ENCODE results near the gene FBN3.
"Not testable (repeated sequence)": the region's sequence is repeated elsewhere in the genome, so short reads cannot be mapped to it uniquely, and the experiment has no call there.

FBN3 gene

GRCh38 chr19:8046569-8047165 is 102.7 kb downstream of the FBN3 start:
- no peak for DNase-seq

DNA sequence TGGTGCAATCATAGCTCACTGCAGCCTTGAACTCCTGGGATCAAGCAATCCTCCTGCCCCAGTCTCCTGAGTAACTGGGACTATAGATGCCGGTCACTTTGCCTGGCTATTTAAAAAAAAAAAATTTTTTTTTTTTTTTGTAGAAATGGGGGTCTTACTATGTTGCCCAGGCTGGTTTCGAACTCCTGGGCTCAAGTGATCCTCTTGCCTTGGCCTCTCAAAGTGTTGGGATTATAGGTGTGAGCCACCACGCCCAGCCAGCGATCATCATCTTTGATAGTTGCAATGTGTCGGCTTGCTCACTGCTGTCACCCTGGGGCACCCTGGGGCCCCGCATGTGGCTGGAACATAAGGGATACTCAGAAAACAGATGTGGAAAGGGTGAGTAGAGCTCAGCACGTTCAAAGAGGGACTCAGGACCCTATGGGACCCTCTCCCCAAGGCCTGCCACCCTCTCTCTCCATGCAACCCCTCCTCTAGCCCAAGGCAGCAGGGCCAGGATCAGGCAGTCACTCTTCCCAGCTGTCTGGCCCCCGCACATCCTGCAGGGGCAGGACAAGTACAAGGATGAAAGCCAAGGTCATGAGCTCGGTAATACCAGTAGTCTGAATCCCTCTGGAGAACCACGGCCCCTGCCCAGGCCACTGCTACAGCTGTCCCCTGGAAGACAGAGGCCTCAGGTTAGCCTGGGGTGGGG is 103.4 kb downstream of the FBN3 start:
- DNase-seq: no peak

- DNase-seq: no peak
Measured at GRCh38 chr19:8044018-8044417, 105.4 kb downstream of the FBN3 start.

- no peak for DNase-seq
Measured at GRCh38 chr19:8042900-8043299, 106.5 kb downstream of the FBN3 start.

GRCh38 chr19:8041531-8041931 is 107.9 kb downstream of the FBN3 start:
- no peak for DNase-seq

DNA sequence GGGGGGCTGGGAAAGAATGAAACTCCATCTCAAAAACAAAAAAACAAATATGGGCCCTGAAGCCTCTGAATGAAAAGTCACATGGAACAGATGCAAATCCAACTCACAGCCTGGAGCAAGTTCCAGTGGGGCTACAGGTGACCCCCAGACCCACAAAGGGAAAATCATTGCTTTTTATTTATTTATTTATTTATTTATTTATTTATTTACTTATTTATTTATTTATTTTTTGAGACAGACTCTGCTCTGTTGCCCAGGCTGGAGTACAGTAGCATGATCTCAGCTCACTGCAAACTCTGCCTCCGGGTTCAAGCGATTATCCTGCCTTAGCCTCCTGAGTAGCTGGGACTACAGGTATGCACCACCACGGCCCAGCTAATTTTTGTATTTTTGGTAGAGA is 110.2 kb downstream of the FBN3 start:
- DNase-seq: no peak

DNA sequence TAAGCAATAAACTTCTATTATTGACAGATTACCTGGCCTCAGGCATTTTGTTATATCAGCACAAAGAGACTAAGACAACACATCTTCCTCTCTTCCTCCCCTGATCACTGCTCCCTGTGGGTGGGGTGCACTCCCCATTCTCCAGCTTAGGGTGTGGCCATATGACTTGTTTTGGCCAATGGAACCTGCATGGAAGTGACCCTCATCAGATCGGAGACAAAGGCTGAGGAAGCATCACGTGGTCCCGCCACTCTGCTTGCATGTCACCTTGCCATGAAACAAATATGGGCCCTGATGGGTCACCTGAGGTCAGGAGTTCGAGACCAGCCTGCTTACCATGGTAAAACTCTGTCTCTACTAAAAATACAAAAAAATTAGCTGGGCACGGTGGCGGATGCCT is 110.6 kb downstream of the FBN3 start:
- no peak for DNase-seq

DNA sequence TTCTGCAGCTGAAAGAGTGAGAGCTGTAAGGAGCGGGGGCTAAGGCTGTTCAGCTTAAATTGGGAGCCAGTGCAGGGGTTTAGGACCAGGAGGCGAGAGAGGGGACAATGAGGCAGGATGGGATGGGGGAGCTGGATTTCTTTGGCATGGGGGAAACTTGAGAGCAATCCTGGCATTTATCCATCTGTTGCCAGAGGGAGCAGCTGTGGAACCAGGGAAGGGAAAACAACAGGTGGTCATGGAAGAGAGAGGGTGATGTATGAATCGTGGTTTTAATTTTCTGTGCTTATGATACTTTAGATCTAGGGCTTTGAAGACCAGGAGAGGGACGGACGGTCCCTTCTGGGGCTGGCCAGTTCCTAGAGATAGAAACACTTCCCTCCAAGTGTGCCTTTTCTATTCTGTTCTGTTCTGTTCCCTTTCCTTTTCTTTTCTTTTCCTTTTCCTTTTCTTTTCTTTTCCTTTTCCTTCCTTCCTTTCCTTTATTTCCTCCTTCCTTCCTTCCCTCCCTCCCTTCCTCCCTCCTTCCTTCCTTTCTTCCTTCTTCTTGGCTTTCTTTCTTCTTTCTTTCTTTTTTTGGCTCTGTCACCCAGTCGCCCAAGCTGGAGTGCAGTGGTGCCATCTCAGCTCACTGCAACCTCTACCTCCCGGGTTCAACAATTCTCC is 112.8 kb downstream of the FBN3 start:
- no peak for DNase-seq

- DNase-seq: no peak
Measured at GRCh38 chr19:8034178-8034525, 115.2 kb downstream of the FBN3 start.

DNA sequence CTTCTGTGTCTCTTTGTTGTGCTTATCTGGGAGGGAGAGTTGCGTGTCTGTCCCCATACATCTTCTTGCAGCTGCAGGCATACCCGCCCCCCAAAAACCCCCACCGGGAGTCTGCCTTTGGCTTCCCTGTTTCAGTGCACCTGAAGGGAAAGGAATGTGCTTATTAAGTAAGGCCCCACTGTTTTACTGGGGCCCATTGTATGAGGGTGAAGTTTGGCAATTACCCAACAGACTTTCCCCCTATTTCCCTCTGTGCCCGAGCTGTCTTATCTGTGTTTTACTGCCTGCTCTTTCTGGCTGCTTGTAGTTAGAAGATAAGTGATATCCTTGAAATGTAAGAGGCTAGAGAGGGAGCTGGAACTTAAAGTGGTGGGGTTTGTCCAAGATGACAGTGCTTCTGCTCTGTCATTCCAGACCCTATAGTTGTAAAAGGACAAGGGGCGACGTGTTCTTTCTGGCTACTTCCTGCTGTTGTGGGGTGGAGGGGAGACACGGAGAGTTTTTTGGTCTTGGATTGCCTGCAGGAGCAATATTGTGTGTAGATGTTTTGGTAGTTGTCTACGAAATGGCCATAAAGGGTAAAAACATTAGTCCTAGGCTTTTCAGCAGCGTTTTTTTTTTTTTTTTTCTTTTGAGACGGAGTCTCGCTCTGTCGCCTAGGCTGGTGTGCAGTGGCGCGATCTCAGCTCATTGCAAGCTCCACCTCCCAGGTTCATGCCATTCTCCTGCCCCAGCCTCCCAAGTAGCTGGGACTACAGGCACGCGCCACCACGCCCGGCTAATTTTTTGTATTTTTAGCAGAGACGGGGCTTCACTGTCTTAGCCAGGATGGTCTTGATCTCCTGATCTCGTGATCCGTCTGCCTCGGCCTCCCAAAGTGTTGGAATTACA is 115.9 kb downstream of the FBN3 start:
- not testable (repeated sequence) for DNase-seq

DNA sequence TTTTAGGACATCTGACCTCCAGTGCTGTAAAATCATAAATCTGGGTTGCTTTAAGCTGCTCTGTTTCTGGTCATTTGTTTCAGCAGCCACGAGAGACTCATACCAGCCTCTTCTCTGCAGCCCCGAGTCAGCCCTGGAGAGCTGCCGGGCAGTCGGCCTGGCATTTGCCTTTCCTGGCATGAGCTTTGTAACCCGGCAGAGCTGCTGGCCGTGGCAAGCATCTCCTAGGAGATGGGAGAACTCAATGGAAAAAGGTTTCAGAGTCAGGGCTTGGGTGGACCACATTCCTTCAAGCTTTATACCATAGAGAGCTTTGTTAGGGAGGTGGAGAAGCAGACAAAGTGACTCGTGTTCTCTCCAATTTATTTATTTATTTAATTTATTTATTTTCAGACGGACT is 118.4 kb downstream of the FBN3 start:
- DNase-seq: no peak

DNA sequence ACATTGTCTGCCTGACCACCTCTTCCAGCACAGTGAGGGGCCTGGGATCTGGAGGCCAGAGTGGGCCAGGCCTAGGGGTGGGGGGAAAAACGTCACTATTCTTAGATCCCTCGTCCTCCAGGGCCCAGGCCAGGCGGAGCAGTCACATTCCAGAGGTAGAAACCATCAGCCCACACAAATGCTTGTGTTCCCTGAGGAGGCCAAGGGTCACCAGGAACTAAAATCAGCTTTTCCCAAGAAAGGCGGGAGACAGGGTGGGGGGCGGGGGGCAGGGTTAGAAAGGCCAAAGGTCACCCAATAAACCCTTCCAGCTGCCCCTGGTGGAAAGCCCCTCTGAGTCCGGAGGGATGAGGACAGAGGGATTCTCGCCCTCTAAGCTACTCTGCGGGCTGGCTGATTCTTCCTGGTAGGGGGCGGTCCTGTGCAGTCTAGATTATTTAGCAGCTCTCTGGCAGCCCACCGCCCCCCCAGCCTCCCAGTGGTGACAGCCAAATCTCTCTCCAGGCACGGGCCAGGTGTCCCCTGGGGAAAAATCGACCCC is 120.4 kb downstream of the FBN3 start:
- DNase-seq: no peak

DNA sequence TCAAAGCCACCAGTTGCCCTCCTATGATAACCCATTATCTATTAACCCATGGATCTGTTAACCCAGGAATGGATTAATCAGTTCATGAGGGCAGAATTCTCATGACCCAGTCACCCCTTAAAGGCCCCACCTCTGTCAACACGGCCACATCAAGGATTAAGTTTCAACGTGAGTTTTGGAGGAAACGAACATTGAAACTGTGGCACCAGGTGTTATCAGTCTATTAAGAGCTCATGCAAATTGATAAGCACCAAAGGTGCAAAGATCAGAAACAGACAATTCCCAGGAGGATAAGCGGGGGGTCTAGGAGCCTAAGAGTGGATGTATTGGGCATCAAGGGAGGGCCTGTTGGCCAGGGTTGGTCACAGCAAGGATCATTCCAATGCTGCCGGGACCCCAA is 124.1 kb downstream of the FBN3 start:
- DNase-seq: no peak

- not testable (repeated sequence) for DNase-seq
Measured at GRCh38 chr19:8024256-8024655, 125.1 kb downstream of the FBN3 start.

DNA sequence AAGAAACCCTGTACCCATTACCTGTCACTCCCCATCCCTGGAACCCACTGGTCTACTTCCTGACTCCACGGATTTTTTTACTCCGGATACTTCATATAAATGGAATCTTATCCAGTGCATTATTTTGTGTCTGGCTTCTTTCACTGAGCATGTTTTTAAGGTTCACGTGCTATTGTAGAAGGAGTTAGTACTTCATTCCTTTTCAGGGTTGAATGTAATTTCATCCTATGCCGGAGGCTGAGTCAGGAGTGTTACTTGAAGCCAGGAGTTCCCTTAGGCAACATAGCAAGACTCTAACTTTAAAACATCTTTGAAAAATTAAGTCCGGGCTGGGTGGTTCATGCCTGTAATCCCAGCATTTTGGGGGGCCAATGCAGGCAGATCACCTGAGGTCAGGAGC is 126.0 kb downstream of the FBN3 start:
- no peak for DNase-seq

GRCh38 chr19:8022275-8022674 is 127.1 kb downstream of the FBN3 start:
- no peak for DNase-seq

DNA sequence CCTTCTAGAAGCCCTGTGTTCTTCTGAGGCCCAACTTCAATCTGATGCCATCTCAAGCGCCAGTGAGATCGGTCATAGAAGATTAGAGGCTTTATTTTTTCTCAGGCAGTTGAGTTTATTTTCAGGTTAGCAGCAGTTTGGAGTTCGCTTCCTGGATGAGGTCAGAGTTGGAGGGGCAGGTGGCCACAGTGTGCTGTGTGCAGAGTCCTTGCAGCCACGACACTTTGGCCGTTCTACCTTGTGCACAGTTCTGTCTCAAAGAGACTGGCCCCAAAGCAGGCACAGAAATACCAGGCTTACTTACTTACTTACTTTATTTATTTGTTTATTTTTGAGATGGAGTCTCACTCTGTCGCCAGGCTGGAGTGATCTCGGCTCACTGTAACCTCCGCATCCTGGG is 128.0 kb downstream of the FBN3 start:
- no peak for DNase-seq

DNA sequence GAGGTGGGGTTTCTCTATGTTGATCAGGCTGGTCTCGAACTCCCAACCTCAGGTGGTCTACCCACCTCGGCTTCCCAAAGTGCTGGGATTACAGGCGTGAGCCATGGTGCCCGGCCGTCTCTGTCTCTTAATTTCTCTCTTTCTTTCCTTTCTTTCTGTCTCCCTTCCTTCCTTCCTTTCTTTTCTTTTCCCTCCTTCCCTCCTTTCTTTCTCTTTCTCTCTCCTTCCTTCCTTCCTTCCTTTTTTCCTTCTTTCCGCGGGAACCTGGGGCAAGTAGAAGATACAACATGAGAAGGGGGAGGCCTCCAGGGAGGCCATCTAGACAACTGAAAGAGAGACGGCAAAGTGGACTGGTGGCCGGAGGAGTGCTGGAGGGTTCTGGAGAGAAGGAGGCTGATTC is 128.7 kb downstream of the FBN3 start:
- DNase-seq: no peak

DNA sequence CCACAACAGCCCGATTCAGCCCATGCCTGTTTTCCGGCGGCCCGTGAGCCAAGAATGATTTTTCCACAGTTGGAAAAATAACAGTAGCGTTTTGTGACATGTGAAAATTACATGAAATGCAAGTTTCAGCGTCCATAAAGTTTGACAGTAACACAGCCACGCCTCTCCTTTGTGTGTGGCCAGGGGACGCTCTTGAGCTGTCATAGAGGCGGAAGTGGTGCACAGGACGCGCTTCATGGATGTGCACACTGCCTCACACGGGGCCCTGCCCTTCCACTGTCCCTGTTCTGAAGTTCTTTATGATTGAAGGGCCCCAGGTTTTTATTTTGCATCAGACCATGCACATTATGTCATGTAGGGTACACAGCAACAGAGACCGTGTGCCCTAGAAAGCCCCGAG is 131.6 kb downstream of the FBN3 start:
- DNase-seq: no peak

Data from HCEC 1CT (cell line).